H9 (cell line): ENCODE measurements around the gene CDH23. TPM values are rescaled to one million over a fixed set of nuclear protein-coding genes. Genes with fewer than 3 reads are reported as not detected.
A peak's percentile ranks its signal among the peaks of the same experiment; 100 is the strongest.

Experiments used
- DNase-seq: peaks from one replicate; pipeline ENCODE4 v3.0.0-alpha.2; 2017
- H2AFZ ChIP-seq: one replicate; pipeline ENCODE4 v1.6.1; 2013; ENCODE audit warnings: mild to moderate bottlenecking, low read length, control low read depth, moderate library complexity
- H2AK5ac ChIP-seq: 2 replicates; pipeline ENCODE4 v1.6.1; 2013; ENCODE audit warnings: low read length, control low read depth, mixed read lengths; ENCODE audit not compliant: insufficient read length
- H2BK120ac ChIP-seq: one replicate; pipeline ENCODE4 v1.6.1; 2013; ENCODE audit warnings: low read depth, mild to moderate bottlenecking, low read length, control low read depth, inconsistent platforms; ENCODE audit not compliant: poor library complexity, severe bottlenecking
- H2BK12ac ChIP-seq: 2 replicates; pipeline ENCODE4 v1.6.1; 2013; ENCODE audit warnings: low read length, control low read depth, mixed read lengths, low read depth; ENCODE audit not compliant: insufficient read length
- H2BK15ac ChIP-seq: 2 replicates; pipeline ENCODE4 v1.6.1; 2013; ENCODE audit warnings: low read depth, low read length, control low read depth
- H2BK20ac ChIP-seq: one replicate; pipeline ENCODE4 v1.6.1; 2013; ENCODE audit warnings: low read depth, mild to moderate bottlenecking, low read length, control low read depth, inconsistent platforms; ENCODE audit not compliant: poor library complexity, severe bottlenecking
- H2BK5ac ChIP-seq: 2 replicates; pipeline ENCODE4 v1.6.1; 2013; ENCODE audit warnings: low read length, control low read depth, mixed read lengths; ENCODE audit not compliant: insufficient read length
- H3K14ac ChIP-seq: 2 replicates; pipeline ENCODE4 v1.6.1; 2013; ENCODE audit warnings: low read length, control low read depth; ENCODE audit not compliant: insufficient read depth
- H3K18ac ChIP-seq: 2 replicates; pipeline ENCODE4 v1.6.1; 2013; ENCODE audit warnings: low read depth, mild to moderate bottlenecking, mixed read lengths, low read length, control low read depth; ENCODE audit not compliant: insufficient read length
- H3K23ac ChIP-seq: 2 replicates; pipeline ENCODE4 v1.6.1; 2013; ENCODE audit warnings: low read length, control low read depth, mixed read lengths, low read depth; ENCODE audit not compliant: insufficient read length
- H3K23me2 ChIP-seq: 2 replicates; pipeline ENCODE4 v1.6.1; 2013; ENCODE audit warnings: low read depth, mild to moderate bottlenecking, mixed read lengths, low read length, control low read depth; ENCODE audit not compliant: insufficient read length, poor library complexity, severe bottlenecking
- H3K27ac ChIP-seq: 2 replicates; pipeline ENCODE4 v1.5.1; 2013; ENCODE audit warnings: low read length, control low read depth, mixed read lengths, low read depth; ENCODE audit not compliant: insufficient read length
- H3K27me3 ChIP-seq: 2 replicates; pipeline ENCODE4 v1.6.1; 2013; ENCODE audit warnings: low read length, control low read depth, inconsistent platforms; ENCODE audit not compliant: insufficient read depth
- H3K4ac ChIP-seq: 2 replicates; pipeline ENCODE4 v1.6.1; 2013; ENCODE audit warnings: low read depth, mild to moderate bottlenecking, control low read depth, inconsistent platforms, low read length, moderate library complexity
- H3K4me1 ChIP-seq: 2 replicates; pipeline ENCODE4 v1.6.1; 2013; ENCODE audit warnings: low read length, control low read depth, inconsistent platforms; ENCODE audit not compliant: insufficient read depth
- H3K4me2 ChIP-seq: 2 replicates; pipeline ENCODE4 v1.6.1; 2013; ENCODE audit warnings: low read length, control low read depth, mixed read lengths; ENCODE audit not compliant: insufficient read length, insufficient read depth
- H3K56ac ChIP-seq: 2 replicates; pipeline ENCODE4 v1.6.1; 2013; ENCODE audit warnings: low read depth, mild to moderate bottlenecking, mixed read lengths, low read length, control low read depth; ENCODE audit not compliant: insufficient read length
- H3K79me1 ChIP-seq: 2 replicates; pipeline ENCODE4 v1.6.1; 2013; ENCODE audit warnings: low read depth, mild to moderate bottlenecking, moderate library complexity, low read length, control low read depth, inconsistent platforms; ENCODE audit not compliant: insufficient read depth, poor library complexity, severe bottlenecking
- H3K79me2 ChIP-seq: 2 replicates; pipeline ENCODE4 v1.6.1; 2013; ENCODE audit warnings: low read length, control low read depth, inconsistent platforms; ENCODE audit not compliant: insufficient read depth
- H3K9ac ChIP-seq: 2 replicates; pipeline ENCODE4 v1.6.1; 2013; ENCODE audit warnings: low read length, control low read depth, mixed read lengths; ENCODE audit not compliant: insufficient read length; ENCODE audit errors: extremely low read depth
- H3K9me3 ChIP-seq: one replicate; pipeline ENCODE4 v1.6.1; 2013; ENCODE audit warnings: low read depth, low read length, inconsistent platforms; ENCODE audit not compliant: control insufficient read depth
- H3T11ph ChIP-seq: one replicate; pipeline ENCODE4 v1.6.1; 2013; ENCODE audit warnings: mild to moderate bottlenecking, low read length, control low read depth, inconsistent platforms
- H4K20me1 ChIP-seq: one replicate; pipeline ENCODE4 v1.6.1; 2013; ENCODE audit not compliant: control insufficient read depth, insufficient read length, insufficient read depth
- H4K5ac ChIP-seq: 2 replicates; pipeline ENCODE4 v1.6.1; 2013; ENCODE audit warnings: low read depth, mild to moderate bottlenecking, mixed read lengths, low read length, control low read depth; ENCODE audit not compliant: insufficient read length
- H4K8ac ChIP-seq: replicated peaks from 2 replicates; pipeline ENCODE4 v1.6.1; 2013; ENCODE audit warnings: low read length, control low read depth, mixed read lengths, low read depth; ENCODE audit not compliant: insufficient read length
- H4K91ac ChIP-seq: 2 replicates; pipeline ENCODE4 v1.6.1; 2013; ENCODE audit warnings: low read depth, mild to moderate bottlenecking, moderate library complexity, mixed read lengths, low read length, control low read depth; ENCODE audit not compliant: insufficient read length
- H3K27ac Mint-ChIP-seq, 3 experiments: 2 replicates in 2 of 3; 3 replicates in 1 of 3; pipeline ENCODE4 v1.8.0; 2020 to 2021; ENCODE audit warnings: mixed read lengths in 3 of 3, mild to moderate bottlenecking in 1 of 3, moderate library complexity in 1 of 3
- H3K27me3 Mint-ChIP-seq: 2 replicates; pipeline ENCODE4 v1.8.0; 2021; ENCODE audit warnings: low read depth, mild to moderate bottlenecking, moderate library complexity, mixed read lengths
- H3K36me3 Mint-ChIP-seq, 3 experiments: 2 replicates in 2 of 3; 3 replicates in 1 of 3; pipeline ENCODE4 v1.8.0; 2020 to 2021; ENCODE audit warnings: low read depth in 3 of 3, mixed read lengths in 3 of 3; ENCODE audit not compliant: insufficient read depth in 1 of 3
- H3K4me1 Mint-ChIP-seq, 2 experiments: 2 replicates each; pipeline ENCODE4 v1.8.0; 2020; ENCODE audit warnings: mixed read lengths in 2 of 2
- H3K4me3 Mint-ChIP-seq, 2 experiments: 2 replicates in 1 of 2; 3 replicates in 1 of 2; pipeline ENCODE4 v1.8.0; 2020 to 2021; ENCODE audit warnings: mild to moderate bottlenecking in 2 of 2, mixed read lengths in 2 of 2, moderate library complexity in 1 of 2
- H3K9me3 Mint-ChIP-seq, 2 experiments: 2 replicates in 1 of 2; 3 replicates in 1 of 2; pipeline ENCODE4 v1.8.0; 2020; ENCODE audit warnings: mild to moderate bottlenecking in 2 of 2, mixed read lengths in 2 of 2, moderate library complexity in 1 of 2
- WGBS: extraction: QIAGEN DNeasy Blood & Tissue Kit; methylation state at CpG from one replicate; pipeline ENCODE4 v1.1.7; 2013; ENCODE audit warnings: missing lambda C conversion rate, low lambda C conversion rate, mixed read lengths; ENCODE audit not compliant: insufficient read length; ENCODE audit errors: extremely low coverage; 5-methylcytosine and 5-hydroxymethylcytosine counted together
- total RNA-seq: library from RNA; stranded (reverse); gene quantifications from 2 replicates; pipeline ENCODE4 v1.2.1, GENCODE V29; 2021
- TF ChIP-seq, protein P1 (sequence below): fragments of 200-600 bp; sonication (generic); conservative IDR thresholded peaks from 3 replicates; pipeline ENCODE4 v1.8.0; 2021; ENCODE audit warnings: antibody characterized with exemption, mild to moderate bottlenecking

Gene CDH23
- total RNA-seq, 1 experiment from 2014 or later = 2.1 TPM

DNA sequence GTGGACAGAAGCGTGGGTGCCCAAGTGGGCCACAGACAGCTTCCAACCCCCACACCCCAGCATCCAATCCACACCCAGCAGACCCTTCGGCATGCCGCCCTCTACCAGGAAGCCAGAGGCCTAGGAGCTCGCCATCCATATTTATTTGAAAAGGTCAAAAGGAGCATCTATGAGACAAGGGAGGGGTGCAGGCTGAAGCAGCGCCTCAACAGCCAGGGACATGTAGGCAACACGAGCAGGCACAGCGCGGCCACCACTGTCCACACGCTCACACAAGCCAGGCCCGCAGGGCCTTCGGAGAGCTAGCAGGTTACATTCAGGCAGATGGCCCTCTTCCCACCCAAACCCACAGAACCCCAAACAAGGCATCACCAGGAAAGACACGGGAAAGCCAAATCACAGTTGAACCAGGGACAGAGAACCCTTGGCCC lies 419.7 kb downstream of the CDH23 start:
- Mint-ChIP-seq H3K9me3 (no peaks in the 10 kb centered on the region), H3K4me1 (peaks cover 0 to 2% of the 10 kb centered on the region in 2 experiments; a peak in 1 of 4 replicates), H3K36me3 (peaks cover 30 to 68% (median 66%) of the 10 kb centered on the region in 3 experiments; a peak in 6 of 7 replicates), H3K27ac (0 out of 7 replicates have a peak overlapping the region, but pooled peaks of 1 of the 3 experiments have one; percentile 35), H3K27me3 (no peaks in the 10 kb centered on the region), H3K4me3 (no peak overlapping the region)
- Histone ChIP-seq H3K23me2 (no peaks in the 10 kb centered on the region), H3K4me2 (no peak overlapping the region), H2AFZ (no peak overlapping the region), H3K79me1 (no peaks in the 10 kb centered on the region), H3K18ac (no peak overlapping the region), H4K8ac (no peak overlapping the region), H4K91ac (no peak overlapping the region), H3K4me1 (no peaks in the 10 kb centered on the region), H3T11ph (no peak overlapping the region), H3K9me3 (no peaks in the 10 kb centered on the region), H2AK5ac (no peak overlapping the region), H3K27ac (no peak overlapping the region), H3K14ac (no peak overlapping the region), H3K79me2 (no peaks in the 10 kb centered on the region), H3K56ac (no peak overlapping the region), H3K23ac (no peak overlapping the region), H4K5ac (no peak overlapping the region), H2BK20ac (no peak overlapping the region), H3K4ac (no peak overlapping the region), H2BK5ac (no peak overlapping the region), H3K27me3 (no peaks in the 10 kb centered on the region), H2BK15ac (no peak overlapping the region), H2BK120ac (no peak overlapping the region), H2BK12ac (no peak overlapping the region), H4K20me1 (no peaks in the 10 kb centered on the region), H3K9ac (no peak overlapping the region)
- WGBS = no CpG with 5 or more reads among the region's 12 CpGs
- TF ChIP-seq, protein P1, sequence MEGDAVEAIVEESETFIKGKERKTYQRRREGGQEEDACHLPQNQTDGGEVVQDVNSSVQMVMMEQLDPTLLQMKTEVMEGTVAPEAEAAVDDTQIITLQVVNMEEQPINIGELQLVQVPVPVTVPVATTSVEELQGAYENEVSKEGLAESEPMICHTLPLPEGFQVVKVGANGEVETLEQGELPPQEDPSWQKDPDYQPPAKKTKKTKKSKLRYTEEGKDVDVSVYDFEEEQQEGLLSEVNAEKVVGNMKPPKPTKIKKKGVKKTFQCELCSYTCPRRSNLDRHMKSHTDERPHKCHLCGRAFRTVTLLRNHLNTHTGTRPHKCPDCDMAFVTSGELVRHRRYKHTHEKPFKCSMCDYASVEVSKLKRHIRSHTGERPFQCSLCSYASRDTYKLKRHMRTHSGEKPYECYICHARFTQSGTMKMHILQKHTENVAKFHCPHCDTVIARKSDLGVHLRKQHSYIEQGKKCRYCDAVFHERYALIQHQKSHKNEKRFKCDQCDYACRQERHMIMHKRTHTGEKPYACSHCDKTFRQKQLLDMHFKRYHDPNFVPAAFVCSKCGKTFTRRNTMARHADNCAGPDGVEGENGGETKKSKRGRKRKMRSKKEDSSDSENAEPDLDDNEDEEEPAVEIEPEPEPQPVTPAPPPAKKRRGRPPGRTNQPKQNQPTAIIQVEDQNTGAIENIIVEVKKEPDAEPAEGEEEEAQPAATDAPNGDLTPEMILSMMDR = no peak
- DNase-seq = no peak
